HepG2 (cell line): ENCODE data around the gene OGFOD3. TPM values are rescaled to one million over a fixed set of nuclear protein-coding genes. Genes with fewer than 3 reads are reported as not detected.

ENCODE experiments used
- DPF2 ChIP-seq: sonication (generic); formaldehyde crosslinking; IDR thresholded peaks from 2 replicates; pipeline ENCODE4 v1.4.0; 2020; ENCODE audit warnings: mild to moderate bottlenecking, low read depth, missing genetic modification reagents, borderline replicate concordance
- DR1 ChIP-seq: sonication (generic); formaldehyde crosslinking; IDR thresholded peaks from 2 replicates; pipeline ENCODE4 v1.8.0; 2021; ENCODE audit warnings: mild to moderate bottlenecking, missing genetic modification reagents, inconsistent platforms
- HINFP ChIP-seq: sonication (generic); formaldehyde crosslinking; IDR thresholded peaks from 2 replicates; pipeline ENCODE4 v1.4.0; 2020; ENCODE audit warnings: low read depth, mild to moderate bottlenecking, missing genetic modification reagents
- KDM1A ChIP-seq: IDR thresholded peaks from 2 replicates; pipeline ENCODE4 v1.6.1; 2016; ENCODE audit warnings: missing compliant biosample characterization
- KDM5B ChIP-seq: sonication (generic); formaldehyde crosslinking; IDR thresholded peaks from 2 replicates; pipeline ENCODE4 v1.4.0; 2020; ENCODE audit warnings: missing genetic modification reagents, mild to moderate bottlenecking, borderline replicate concordance
- LCORL ChIP-seq, 2 experiments: fragments of 450-650 bp in 1 of 2; sonication (generic) in 1 of 2; formaldehyde crosslinking in 1 of 2; IDR thresholded peaks; 2 replicates each; pipeline versions ENCODE4 v1.5.0 to v1.6.1; 2017 to 2020; ENCODE audit warnings: antibody characterized with exemption in 1 of 2, missing genetic modification reagents in 1 of 2
- NFKB2 ChIP-seq: sonication (generic); formaldehyde crosslinking; IDR thresholded peaks from 2 replicates; pipeline ENCODE4 v1.4.0; 2020; ENCODE audit warnings: missing genetic modification reagents, borderline replicate concordance
- SALL1 ChIP-seq: sonication (generic); formaldehyde crosslinking; IDR thresholded peaks from 2 replicates; pipeline ENCODE4 v1.8.0; 2022; ENCODE audit warnings: mild to moderate bottlenecking, missing genetic modification reagents
- TFE3 ChIP-seq: IDR thresholded peaks from 2 replicates; pipeline ENCODE4 v1.6.1; 2016
- THAP8 ChIP-seq: sonication (generic); formaldehyde crosslinking; IDR thresholded peaks from 2 replicates; pipeline ENCODE4 v1.5.1; 2020; ENCODE audit warnings: missing genetic modification reagents, mild to moderate bottlenecking, borderline replicate concordance
- XBP1 ChIP-seq: sonication (generic); formaldehyde crosslinking; IDR thresholded peaks from 2 replicates; pipeline ENCODE4 v1.5.0; 2020; ENCODE audit warnings: missing genetic modification reagents
- ZBTB44 ChIP-seq: sonication (generic); formaldehyde crosslinking; IDR thresholded peaks from 2 replicates; pipeline ENCODE4 v1.4.0; 2020; ENCODE audit warnings: missing genetic modification reagents
- ZFAT ChIP-seq: sonication (generic); formaldehyde crosslinking; conservative IDR thresholded peaks from 2 replicates; pipeline ENCODE4 v1.8.1; 2023; ENCODE audit warnings: missing genetic modification reagents, inconsistent platforms
- ZFP36 ChIP-seq: fragments of 150-350 bp; IDR thresholded peaks from 2 replicates; pipeline ENCODE4 v1.6.1; 2018; ENCODE audit warnings: borderline replicate concordance, low read length, low read depth; ENCODE audit not compliant: partially characterized antibody
- ZNF367 ChIP-seq: sonication (generic); formaldehyde crosslinking; IDR thresholded peaks from 2 replicates; pipeline ENCODE4 v1.4.0; 2020; ENCODE audit warnings: missing genetic modification reagents, borderline replicate concordance
- ZNF430 ChIP-seq: sonication (generic); formaldehyde crosslinking; IDR thresholded peaks from 2 replicates; pipeline ENCODE4 v1.9.0; 2021; ENCODE audit warnings: mild to moderate bottlenecking, missing genetic modification reagents
- ZNF550 ChIP-seq: sonication (generic); formaldehyde crosslinking; IDR thresholded peaks from 2 replicates; pipeline ENCODE4 v1.4.0; 2020; ENCODE audit warnings: mild to moderate bottlenecking, missing genetic modification reagents, borderline replicate concordance
- ZNF556 ChIP-seq: sonication (generic); formaldehyde crosslinking; IDR thresholded peaks from 2 replicates; pipeline ENCODE4 v1.4.0; 2020; ENCODE audit warnings: mild to moderate bottlenecking, missing genetic modification reagents, borderline replicate concordance
- ZNF607 ChIP-seq: sonication (generic); formaldehyde crosslinking; IDR thresholded peaks from 2 replicates; pipeline ENCODE4 v1.5.1; 2020; ENCODE audit warnings: missing genetic modification reagents, mild to moderate bottlenecking, borderline replicate concordance
- ZNF709 ChIP-seq: sonication (generic); formaldehyde crosslinking; IDR thresholded peaks from 2 replicates; pipeline ENCODE4 v1.5.0; 2020; ENCODE audit warnings: mild to moderate bottlenecking, missing genetic modification reagents
- ZNF747 ChIP-seq: sonication (generic); formaldehyde crosslinking; IDR thresholded peaks from 2 replicates; pipeline ENCODE4 v1.8.1; 2023; ENCODE audit warnings: missing genetic modification reagents, mild to moderate bottlenecking, borderline replicate concordance
- ZNF816 ChIP-seq: sonication (generic); formaldehyde crosslinking; IDR thresholded peaks from 2 replicates; pipeline ENCODE4 v1.8.0; 2022; ENCODE audit warnings: missing genetic modification reagents, mild to moderate bottlenecking, borderline replicate concordance
- ZNF883 ChIP-seq: sonication (generic); formaldehyde crosslinking; IDR thresholded peaks from 2 replicates; pipeline ENCODE4 v1.5.1; 2020; ENCODE audit warnings: mild to moderate bottlenecking, missing genetic modification reagents; ENCODE audit errors: not compliant biosample characterization
- polyA plus RNA-seq, 8 experiments: library from polyadenylated mRNA; depleted of rRNA in 3 of 8; stranded (reverse) in 7 of 8; unstranded in 1 of 8; fragments of >200 nt; fragmentation: Illumina TruSeq in 4 of 8; extraction: Trizol in 4 of 8; gene quantifications; 2 replicates each; pipeline versions ENCODE4 v1.2.1 to v1.2.3, GENCODE V29; 2011 to 2016; ENCODE audit warnings: low read depth in 4 of 8, missing spikeins in 1 of 8, mixed read lengths in 1 of 8; ENCODE audit not compliant: insufficient read depth in 1 of 8
- total RNA-seq, 5 experiments: library from RNA; depleted of rRNA; stranded (reverse); fragments of >200 nt; fragmentation: Illumina TruSeq; extraction: Trizol; gene quantifications; 2 replicates each; pipeline ENCODE4 v1.2.3, GENCODE V29; 2016; ENCODE audit warnings: low read depth in 1 of 5

OGFOD3 gene
- total and polyA plus RNA-seq, 2 of the 13 experiments (the other 11 are each of a cell fraction or from before 2014, with no cell fraction given), result 40.0 to 42.1 TPM

- TF ChIP-seq ZBTB44 (CRISPR knock-in tag), result peak; percentile 70
- peak; percentile 95 for TF ChIP-seq ZNF607
- TF ChIP-seq ZNF430 (CRISPR knock-in tag), result peak; percentile 96
- 0 out of 2 replicates have a peak, but pooled peaks have one; percentile 43 for TF ChIP-seq ZNF747 (CRISPR knock-in tag)
- no peak for TF ChIP-seq THAP8
- TF ChIP-seq ZNF816 (CRISPR knock-in tag), result peak; percentile 77; the same call in 1 of the 2 replicates
- peak; percentile 78 for TF ChIP-seq TFE3 (CRISPR knock-in tag)
- 0 out of 2 replicates have a peak, but pooled peaks have one; percentile 35 for TF ChIP-seq DPF2 (CRISPR knock-in tag)
- peak; percentile 96 for TF ChIP-seq ZNF709 (CRISPR knock-in tag)
- TF ChIP-seq HINFP (CRISPR knock-in tag), result peak; percentile 100
- peak; percentile 99 for TF ChIP-seq KDM5B
- TF ChIP-seq ZNF556 (CRISPR knock-in tag), result peak; percentile 73; the same call in 1 of the 2 replicates
- TF ChIP-seq LCORL (IDR thresholded peaks at IDR 0.05), result no peak
- peak; percentile 88 for TF ChIP-seq LCORL (CRISPR knock-in tag; IDR thresholded peaks at IDR 0.05)
- TF ChIP-seq DR1 (CRISPR knock-in tag), result peak; percentile 59
- TF ChIP-seq NFKB2, result peak; percentile 100
- peak; percentile 57; the same call in 1 of the 2 replicates for TF ChIP-seq ZNF367 (CRISPR knock-in tag)
- TF ChIP-seq ZFAT, result peak; percentile 87
- peak; percentile 92 for TF ChIP-seq ZNF883 (CRISPR knock-in tag)
- no peak for TF ChIP-seq KDM1A (CRISPR knock-in tag)
- TF ChIP-seq ZNF550, result 0 out of 2 replicates have a peak, but pooled peaks have one; percentile 80
- peak; percentile 86; the same call in 1 of the 2 replicates for TF ChIP-seq XBP1 (CRISPR knock-in tag)
- no peak for TF ChIP-seq ZFP36
- TF ChIP-seq SALL1 (CRISPR knock-in tag), result peak; percentile 98
These were observed 47.7 kb downstream of the OGFOD3 start (continued) for GRCh38 chr17:82370471-82371332.
